ENCODE measurements around the gene ADH4. TPM values are rescaled to one million over a fixed set of nuclear protein-coding genes. Genes with fewer than 3 reads are reported as not detected.

ADH4 gene
- total and polyA plus RNA-seq, 2 experiments from 2014 or later, result not detected

- H3K9me2 ChIP-seq (ENCODE audit: insufficient read depth), result no peaks in the 10 kb centered on the region
- peaks cover 11% of the 10 kb centered on the region for H4K20me1 ChIP-seq (replicated peaks; ENCODE audit: insufficient read depth)
- ATAC-seq (no peak), DNase-seq (ENCODE audit: low spot score) (no peak)
- TF ChIP-seq ETS1 (IDR thresholded peaks at IDR 0.05), result no peak
- no peak for TF ChIP-seq STAT1 (IDR thresholded peaks at IDR 0.05; ENCODE audit: unreplicated experiment)
- TF ChIP-seq REST (IDR thresholded peaks at IDR 0.05; ENCODE audit: unreplicated experiment), result no peak
- H3K4me1 Mint-ChIP-seq, result no peaks in the 10 kb centered on the region
- no peak overlapping the region for H2AFZ ChIP-seq
- H3F3A ChIP-seq (replicated peaks; ENCODE audit: low read depth), result no peaks in the 10 kb centered on the region
- H3K36me3 ChIP-seq (ENCODE audit: insufficient read depth), result peaks cover 71% of the 10 kb centered on the region
- H3K27me3 Mint-ChIP-seq (ENCODE audit: insufficient read depth, low read depth, poor library complexity), result no peaks in the 10 kb centered on the region
- H3K4me3 Mint-ChIP-seq, result no peak overlapping the region
- no peaks in the 10 kb centered on the region for H3K4me1 ChIP-seq (ENCODE audit: insufficient read depth)
- peaks cover 65% of the 10 kb centered on the region for H3K79me2 ChIP-seq (replicated peaks; ENCODE audit: insufficient read depth)
- H3K27ac ChIP-seq (ENCODE audit: low read depth), result no peak overlapping the region
- H3K9me3 Mint-ChIP-seq, result no peaks in the 10 kb centered on the region
- H3K4me2 ChIP-seq, result no peak overlapping the region
- no peaks in the 10 kb centered on the region for H3K27me3 ChIP-seq (ENCODE audit: insufficient read depth)
- no peak overlapping the region for H3K27ac Mint-ChIP-seq
- H3K36me3 Mint-ChIP-seq (ENCODE audit: low read depth), result peaks cover 93% of the 10 kb centered on the region
- H3K4me3 ChIP-seq, result no peak overlapping the region
These were observed 64.3 kb downstream of the ADH4 start for GRCh38 chr4:99079625-99080295.

GRCh38 chr4:99078931-99079624, 65.0 kb downstream of the ADH4 start:
- no peak overlapping the region for H2AFZ ChIP-seq
- H3K79me2 ChIP-seq (replicated peaks; ENCODE audit: insufficient read depth), result peaks cover 58% of the 10 kb centered on the region
- peaks cover 71% of the 10 kb centered on the region for H3K36me3 ChIP-seq (ENCODE audit: insufficient read depth)
- H3F3A ChIP-seq (replicated peaks; ENCODE audit: low read depth), result no peaks in the 10 kb centered on the region
- Mint-ChIP-seq H3K36me3 (ENCODE audit: low read depth) (peaks cover 94% of the 10 kb centered on the region), H3K27me3 (ENCODE audit: insufficient read depth, low read depth, poor library complexity) (no peaks in the 10 kb centered on the region), H3K27ac (no peak overlapping the region), H3K4me3 (no peak overlapping the region), H3K9me3 (no peaks in the 10 kb centered on the region), H3K4me1 (no peaks in the 10 kb centered on the region)
- H3K4me3 ChIP-seq, result no peak overlapping the region
- DNase-seq (ENCODE audit: low spot score) (no peak), ATAC-seq (no peak)
- H4K20me1 ChIP-seq (replicated peaks; ENCODE audit: insufficient read depth), result peaks cover 11% of the 10 kb centered on the region
- no peaks in the 10 kb centered on the region for H3K9me2 ChIP-seq (ENCODE audit: insufficient read depth)
- H3K4me1 ChIP-seq (ENCODE audit: insufficient read depth), result no peaks in the 10 kb centered on the region
- no peak overlapping the region for H3K27ac ChIP-seq (ENCODE audit: low read depth)
- no peaks in the 10 kb centered on the region for H3K27me3 ChIP-seq (ENCODE audit: insufficient read depth)
- no peak overlapping the region for H3K4me2 ChIP-seq
- TF ChIP-seq POLR2AphosphoS5 (IDR thresholded peaks at IDR 0.05; ENCODE audit: low read depth) (no peak), ZNF331 (CRISPR knock-in tag; IDR thresholded peaks at IDR 0.05; ENCODE audit: low read depth) (no peak), STAT1 (IDR thresholded peaks at IDR 0.05; ENCODE audit: unreplicated experiment) (no peak), ETS1 (IDR thresholded peaks at IDR 0.05) (no peak), NANOG (IDR thresholded peaks at IDR 0.05; ENCODE audit: borderline replicate concordance) (no peak), CTCF (conservative IDR thresholded peaks at IDR 0.05; ENCODE audit: low read depth in 2 of 2) (no peak)

Measured in GM23338 (cell line).